NOMO-1 treated with DMSO at 0.1 percent for 48 hours (cell line): ENCODE measurements around the gene ZNF334.

ENCODE experiments used
- DNase-seq: peaks from one replicate; lab custom pipeline; 2025; ENCODE audit not compliant: unreplicated experiment; lab: John Stamatoyannopoulos, UW

The ZNF334 gene

GRCh38 chr20:46546298-46546697 lies 32.9 kb upstream of the ZNF334 start:
- DNase-seq: no peak

GRCh38 chr20:46545827-46546138 lies 32.4 kb upstream of the ZNF334 start:
- DNase-seq: no peak

- DNase-seq: peak; percentile 99
These were observed 31.9 kb upstream of the ZNF334 start for GRCh38 chr20:46545077-46545826.

GRCh38 chr20:46544576-46544975 lies 31.2 kb upstream of the ZNF334 start:
- DNase-seq: peak; percentile 47

- no peak for DNase-seq
These were observed 30.6 kb upstream of the ZNF334 start for GRCh38 chr20:46543959-46544358.

GRCh38 chr20:46543033-46543432 lies 29.7 kb upstream of the ZNF334 start:
- no peak for DNase-seq

- DNase-seq: no peak
These were observed 28.0 kb upstream of the ZNF334 start for GRCh38 chr20:46541229-46541935.

- DNase-seq: no peak
These were observed 25.8 kb upstream of the ZNF334 start for GRCh38 chr20:46539113-46539512.

- no peak for DNase-seq
These were observed 17.3 kb upstream of the ZNF334 start for GRCh38 chr20:46530640-46531039.

GRCh38 chr20:46523696-46524328 lies 10.5 kb upstream of the ZNF334 start:
- peak; percentile 45 for DNase-seq

- DNase-seq: no peak
These were observed 9.7 kb upstream of the ZNF334 start for GRCh38 chr20:46523108-46523507.

GRCh38 chr20:46520976-46521579 lies 7.7 kb upstream of the ZNF334 start:
- DNase-seq: peak; percentile 64

- DNase-seq: no peak
These were observed 7.2 kb upstream of the ZNF334 start for GRCh38 chr20:46520540-46520939.

GRCh38 chr20:46519471-46520068 lies 6.2 kb upstream of the ZNF334 start:
- no peak for DNase-seq

GRCh38 chr20:46509523-46509922 lies 3.8 kb downstream of the ZNF334 start:
- no peak for DNase-seq

GRCh38 chr20:46507760-46508407 lies 5.5 kb downstream of the ZNF334 start:
- no peak for DNase-seq

- no peak for DNase-seq
These were observed 7.9 kb downstream of the ZNF334 start for GRCh38 chr20:46505506-46505905.

- no peak for DNase-seq
These were observed 11.4 kb downstream of the ZNF334 start for GRCh38 chr20:46501961-46502360.

- no peak for DNase-seq
These were observed 11.9 kb downstream of the ZNF334 start for GRCh38 chr20:46501337-46501942.

GRCh38 chr20:46494077-46494476 lies 19.3 kb downstream of the ZNF334 start:
- DNase-seq: no peak

- no peak for DNase-seq
These were observed 22.0 kb downstream of the ZNF334 start for GRCh38 chr20:46491354-46491753.
